Measurements from ENCODE around the gene ZNF181.

Gene ZNF181

GRCh38 chr19:34779652-34780051 is 45.6 kb downstream of the ZNF181 start (continued):
- TF ChIP-seq POU6F1 (CRISPR knock-in tag; IDR thresholded peaks at IDR 0.05; ENCODE audit: borderline replicate concordance, low read depth), result no peak
- TF ChIP-seq ZFP30 (CRISPR knock-in tag; IDR thresholded peaks at IDR 0.05), result no peak
- TF ChIP-seq RARB (CRISPR knock-in tag; IDR thresholded peaks at IDR 0.05), result no peak
- TF ChIP-seq ARNTL (CRISPR knock-in tag; IDR thresholded peaks at IDR 0.05; ENCODE audit: borderline replicate concordance, low read depth), result no peak
- TF ChIP-seq TCF4 (CRISPR knock-in tag; IDR thresholded peaks at IDR 0.05; ENCODE audit: borderline replicate concordance), result no peak
- no peak for TF ChIP-seq ZNF565 (CRISPR knock-in tag; conservative IDR thresholded peaks at IDR 0.05; ENCODE audit: low read depth)
- TF ChIP-seq ESRRG (CRISPR knock-in tag; IDR thresholded peaks at IDR 0.05), result no peak
- TF ChIP-seq PPARA (CRISPR knock-in tag; IDR thresholded peaks at IDR 0.05; ENCODE audit: borderline replicate concordance), result no peak
- no peak for TF ChIP-seq ZFP3 (CRISPR knock-in tag; IDR thresholded peaks at IDR 0.05)
- TF ChIP-seq BACH2 (CRISPR knock-in tag; IDR thresholded peaks at IDR 0.05; ENCODE audit: borderline replicate concordance), result no peak
- TF ChIP-seq SNAI2 (CRISPR knock-in tag; IDR thresholded peaks at IDR 0.05), result no peak
- TF ChIP-seq CSRNP3 (CRISPR knock-in tag; IDR thresholded peaks at IDR 0.05), result no peak

GRCh38 chr19:34786236-34786635 is 52.2 kb downstream of the ZNF181 start:
- TF ChIP-seq TCF4 (CRISPR knock-in tag; IDR thresholded peaks at IDR 0.05; ENCODE audit: borderline replicate concordance), result no peak
- no peak for TF ChIP-seq CSRNP3 (CRISPR knock-in tag; IDR thresholded peaks at IDR 0.05)
- TF ChIP-seq PATZ1 (CRISPR knock-in tag; IDR thresholded peaks at IDR 0.05; ENCODE audit: borderline replicate concordance), result no peak
- TF ChIP-seq PPARA (CRISPR knock-in tag; IDR thresholded peaks at IDR 0.05; ENCODE audit: borderline replicate concordance), result no peak
- no peak for ATAC-seq

- ATAC-seq, result no peak
- TF ChIP-seq CREB5 (CRISPR knock-in tag; IDR thresholded peaks at IDR 0.05; ENCODE audit: low read depth), result no peak
- no peak for TF ChIP-seq PATZ1 (CRISPR knock-in tag; IDR thresholded peaks at IDR 0.05; ENCODE audit: borderline replicate concordance)
- no peak for TF ChIP-seq TSHZ2 (CRISPR knock-in tag; IDR thresholded peaks at IDR 0.05)
- no peak for TF ChIP-seq POU6F1 (CRISPR knock-in tag; IDR thresholded peaks at IDR 0.05; ENCODE audit: borderline replicate concordance, low read depth)
- TF ChIP-seq CSRNP3 (CRISPR knock-in tag; IDR thresholded peaks at IDR 0.05), result no peak
- no peak for TF ChIP-seq ESRRG (CRISPR knock-in tag; IDR thresholded peaks at IDR 0.05)
- TF ChIP-seq ZFP3 (CRISPR knock-in tag; IDR thresholded peaks at IDR 0.05), result no peak
- no peak for TF ChIP-seq GLIS3 (CRISPR knock-in tag; IDR thresholded peaks at IDR 0.05)
- no peak for TF ChIP-seq TOX (CRISPR knock-in tag; IDR thresholded peaks at IDR 0.05; ENCODE audit: borderline replicate concordance)
- TF ChIP-seq ZNF8 (CRISPR knock-in tag; IDR thresholded peaks at IDR 0.05), result no peak
- TF ChIP-seq PPARA (CRISPR knock-in tag; IDR thresholded peaks at IDR 0.05; ENCODE audit: borderline replicate concordance), result no peak
- no peak for TF ChIP-seq ZFP30 (CRISPR knock-in tag; IDR thresholded peaks at IDR 0.05)
- TF ChIP-seq BACH2 (CRISPR knock-in tag; IDR thresholded peaks at IDR 0.05; ENCODE audit: borderline replicate concordance), result no peak
- TF ChIP-seq ZNF565 (CRISPR knock-in tag; conservative IDR thresholded peaks at IDR 0.05; ENCODE audit: low read depth), result no peak
- TF ChIP-seq SNAI2 (CRISPR knock-in tag; IDR thresholded peaks at IDR 0.05), result no peak
Observed at GRCh38 chr19:34787059-34787824, 53.2 kb downstream of the ZNF181 start.
